Endothelial cell (in vitro differentiated cells): ENCODE data around the gene RTCA. TPM values are rescaled to one million over a fixed set of nuclear protein-coding genes. Genes with fewer than 3 reads are reported as not detected.
"Not testable (repeated sequence)": the region's sequence is repeated elsewhere in the genome, so short reads cannot be mapped to it uniquely, and the experiment has no call there.

Experiments
- DNase-seq: peaks from one replicate; pipeline ENCODE4 v3.0.0; 2021; ENCODE audit warnings: low spot score
- H3K27ac Mint-ChIP-seq: one replicate; pipeline ENCODE4 v1.8.0; 2021; ENCODE audit warnings: mixed read lengths, inconsistent platforms; ENCODE audit not compliant: unreplicated experiment
- H3K27me3 Mint-ChIP-seq: one replicate; pipeline ENCODE4 v1.8.0; 2021; ENCODE audit warnings: mild to moderate bottlenecking, moderate library complexity, mixed read lengths, inconsistent platforms; ENCODE audit not compliant: unreplicated experiment
- H3K36me3 Mint-ChIP-seq: one replicate; pipeline ENCODE4 v1.8.0; 2021; ENCODE audit warnings: mild to moderate bottlenecking, low read depth, mixed read lengths, inconsistent platforms; ENCODE audit not compliant: unreplicated experiment
- H3K4me1 Mint-ChIP-seq: one replicate; pipeline ENCODE4 v1.8.0; 2021; ENCODE audit warnings: mild to moderate bottlenecking, mixed read lengths, inconsistent platforms; ENCODE audit not compliant: unreplicated experiment
- H3K4me3 Mint-ChIP-seq: one replicate; pipeline ENCODE4 v1.8.0; 2021; ENCODE audit warnings: mild to moderate bottlenecking, mixed read lengths, inconsistent platforms; ENCODE audit not compliant: unreplicated experiment
- H3K9me3 Mint-ChIP-seq: one replicate; pipeline ENCODE4 v1.8.0; 2021; ENCODE audit warnings: mixed read lengths, inconsistent platforms; ENCODE audit not compliant: unreplicated experiment
- total RNA-seq: library from RNA; stranded (reverse); fragmentation: NEBNext Ultra II Directional; extraction: Animal tissue kit (Norgen Biotek cat#: 25700); gene quantifications from one replicate; pipeline ENCODE4 v1.2.1, GENCODE V29; 2021; ENCODE audit not compliant: unreplicated experiment
- TF ChIP-seq, protein P1 (sequence below): fragments of 200-600 bp; sonication (generic); IDR thresholded peaks from one replicate; pipeline ENCODE4 v1.5.0; 2021; ENCODE audit warnings: antibody characterized with exemption; ENCODE audit not compliant: unreplicated experiment

RTCA gene
- total RNA-seq, 1 donor from 2014 or later = 46.3 TPM

DNA sequence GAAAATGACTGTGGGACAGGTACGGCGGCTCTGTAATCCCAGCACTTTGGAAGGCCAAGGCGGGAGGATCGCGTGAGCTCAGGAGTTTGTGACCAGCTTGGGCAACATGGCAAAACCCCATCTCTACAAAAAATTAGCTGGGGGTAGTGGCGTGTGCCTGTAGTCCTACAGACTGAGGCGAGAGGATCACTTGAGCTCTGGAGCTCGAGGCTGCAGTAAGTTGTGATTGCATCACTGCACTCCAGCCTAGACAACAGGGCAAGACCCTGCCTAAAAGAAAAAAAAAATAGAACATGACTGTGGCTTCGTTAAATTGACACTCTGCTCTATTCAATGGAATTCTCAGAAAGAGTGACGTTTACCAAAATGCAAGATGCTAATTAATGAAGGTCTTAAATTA lies 12.5 kb upstream of the RTCA start:
- no peak for DNase-seq
- H3K36me3 Mint-ChIP-seq = no peaks in the 10 kb centered on the region
- H3K27me3 Mint-ChIP-seq = no peaks in the 10 kb centered on the region
- TF ChIP-seq, protein P1, sequence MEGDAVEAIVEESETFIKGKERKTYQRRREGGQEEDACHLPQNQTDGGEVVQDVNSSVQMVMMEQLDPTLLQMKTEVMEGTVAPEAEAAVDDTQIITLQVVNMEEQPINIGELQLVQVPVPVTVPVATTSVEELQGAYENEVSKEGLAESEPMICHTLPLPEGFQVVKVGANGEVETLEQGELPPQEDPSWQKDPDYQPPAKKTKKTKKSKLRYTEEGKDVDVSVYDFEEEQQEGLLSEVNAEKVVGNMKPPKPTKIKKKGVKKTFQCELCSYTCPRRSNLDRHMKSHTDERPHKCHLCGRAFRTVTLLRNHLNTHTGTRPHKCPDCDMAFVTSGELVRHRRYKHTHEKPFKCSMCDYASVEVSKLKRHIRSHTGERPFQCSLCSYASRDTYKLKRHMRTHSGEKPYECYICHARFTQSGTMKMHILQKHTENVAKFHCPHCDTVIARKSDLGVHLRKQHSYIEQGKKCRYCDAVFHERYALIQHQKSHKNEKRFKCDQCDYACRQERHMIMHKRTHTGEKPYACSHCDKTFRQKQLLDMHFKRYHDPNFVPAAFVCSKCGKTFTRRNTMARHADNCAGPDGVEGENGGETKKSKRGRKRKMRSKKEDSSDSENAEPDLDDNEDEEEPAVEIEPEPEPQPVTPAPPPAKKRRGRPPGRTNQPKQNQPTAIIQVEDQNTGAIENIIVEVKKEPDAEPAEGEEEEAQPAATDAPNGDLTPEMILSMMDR = no peak
- no peak overlapping the region for H3K27ac Mint-ChIP-seq
- H3K9me3 Mint-ChIP-seq = no peaks in the 10 kb centered on the region
- no peaks in the 10 kb centered on the region for H3K4me1 Mint-ChIP-seq
- H3K4me3 Mint-ChIP-seq = no peak overlapping the region

DNA sequence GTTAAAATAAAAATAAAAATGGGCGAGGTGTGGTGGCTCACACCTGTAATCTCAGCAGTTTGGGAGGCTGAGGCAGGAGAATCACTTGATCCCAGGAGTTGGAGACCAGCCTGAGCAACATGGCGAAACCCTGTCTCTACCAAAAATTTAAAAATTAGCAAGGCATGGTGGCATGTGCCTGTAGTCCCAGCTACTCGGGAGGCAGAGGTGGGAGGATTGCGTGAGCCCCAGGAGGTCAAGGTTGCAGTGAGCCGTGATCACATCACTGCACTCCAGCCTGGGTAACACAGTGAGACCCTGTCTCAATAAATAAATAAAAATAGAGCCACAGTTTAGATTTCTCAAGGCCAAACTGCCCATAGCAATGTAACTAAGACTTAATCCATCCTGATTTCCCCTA lies 9.7 kb upstream of the RTCA start:
- DNase-seq, H3K27me3 Mint-ChIP-seq, H3K4me3 Mint-ChIP-seq, H3K4me1 Mint-ChIP-seq, H3K9me3 Mint-ChIP-seq, H3K27ac Mint-ChIP-seq, H3K36me3 Mint-ChIP-seq: not testable (repeated sequence)

DNA sequence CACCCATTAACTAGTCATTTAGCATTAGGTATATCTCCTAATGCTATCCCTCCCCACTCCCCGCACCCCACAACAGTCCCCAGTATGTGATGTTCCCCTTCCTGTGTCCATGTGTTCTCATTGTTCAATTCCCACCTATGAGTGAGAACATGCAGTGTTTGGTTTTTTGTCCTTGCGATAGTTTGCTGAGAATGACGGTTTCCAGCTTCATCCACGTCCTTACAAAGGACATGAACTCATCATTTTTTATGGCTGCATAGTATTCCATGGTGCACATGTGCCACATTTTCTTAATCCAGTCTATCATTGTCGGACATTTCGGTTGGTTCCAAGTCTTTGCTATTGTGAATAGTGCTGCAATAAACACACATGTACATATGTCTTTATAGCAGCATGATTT lies 7.6 kb upstream of the RTCA start:
- H3K27ac Mint-ChIP-seq, H3K36me3 Mint-ChIP-seq, H3K4me1 Mint-ChIP-seq, DNase-seq, H3K4me3 Mint-ChIP-seq, H3K9me3 Mint-ChIP-seq, H3K27me3 Mint-ChIP-seq: not testable (repeated sequence)

DNA sequence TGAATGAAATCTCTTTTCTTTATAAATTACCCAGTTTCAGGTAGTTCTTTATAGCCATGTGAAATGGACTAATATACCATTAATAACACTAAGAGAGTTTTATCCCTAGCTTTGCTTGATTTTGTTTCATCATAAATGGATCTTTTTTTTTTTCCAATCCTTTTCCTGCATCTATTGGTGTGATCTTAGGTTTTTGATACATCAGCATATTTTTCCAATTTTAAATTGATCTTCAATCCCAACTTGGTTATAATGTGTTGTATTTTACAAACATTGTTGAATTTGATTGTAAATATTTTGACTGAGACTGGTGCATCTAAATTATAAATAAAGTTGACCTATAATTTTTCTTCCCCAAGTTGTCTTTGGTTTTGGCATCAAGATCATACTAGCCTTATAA lies 4.3 kb upstream of the RTCA start:
- H3K27me3 Mint-ChIP-seq = peaks cover 10% of the 10 kb centered on the region
- no peak overlapping the region for H3K4me3 Mint-ChIP-seq
- no peaks in the 10 kb centered on the region for H3K9me3 Mint-ChIP-seq
- no peak for DNase-seq
- H3K4me1 Mint-ChIP-seq = peaks cover 12% of the 10 kb centered on the region
- H3K36me3 Mint-ChIP-seq = peaks cover 15% of the 10 kb centered on the region
- TF ChIP-seq, protein P1 = no peak
- H3K27ac Mint-ChIP-seq = no peak overlapping the region

DNA sequence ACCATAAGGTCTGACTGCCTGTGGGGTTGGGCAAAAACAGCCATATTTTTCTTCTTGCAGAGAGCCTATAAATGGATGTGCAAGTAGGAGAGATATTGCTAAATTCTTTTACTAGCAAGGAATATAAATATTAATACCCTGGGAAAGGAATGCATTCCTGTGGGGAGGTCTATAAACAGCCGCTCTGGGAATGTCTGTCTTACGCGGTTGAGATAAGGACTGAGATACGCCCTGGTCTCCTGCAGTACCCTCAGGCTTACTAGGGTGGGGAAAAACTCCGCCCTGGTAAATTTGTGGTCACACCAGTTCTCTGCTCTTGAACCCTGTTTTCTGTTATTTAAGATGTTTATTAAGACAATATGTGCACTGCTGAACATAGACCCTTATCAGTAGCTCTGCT lies 1.9 kb upstream of the RTCA start:
- Mint-ChIP-seq H3K27me3 (peaks cover 10% of the 10 kb centered on the region), H3K36me3 (peaks cover 22% of the 10 kb centered on the region), H3K4me1 (peaks cover 12% of the 10 kb centered on the region), H3K4me3 (peak overlapping the region; percentile 79)
- H3K27ac Mint-ChIP-seq, DNase-seq, H3K9me3 Mint-ChIP-seq: not testable (repeated sequence)

DNA sequence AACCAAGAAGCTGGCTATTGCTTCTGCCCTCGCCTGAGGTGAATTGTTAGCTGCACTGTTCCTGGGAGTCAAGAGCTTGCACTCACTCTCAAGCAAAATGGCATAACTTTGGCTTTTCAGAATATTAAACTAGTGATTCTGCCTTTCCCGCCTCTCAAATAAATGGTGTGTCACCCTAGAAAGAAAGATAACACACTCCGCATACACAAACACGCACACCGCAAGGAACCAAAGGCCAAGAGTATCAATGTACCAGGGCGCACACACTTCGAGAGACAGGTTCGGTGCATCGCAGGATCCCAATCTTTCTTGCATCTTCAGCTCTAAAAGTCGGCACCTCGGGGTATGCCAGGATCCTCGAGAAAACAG lies 470 bp upstream of the RTCA start:
- DNase-seq = no peak
- Mint-ChIP-seq H3K27me3 (peaks cover 10% of the 10 kb centered on the region), H3K4me1 (peaks cover 15% of the 10 kb centered on the region), H3K36me3 (peaks cover 27% of the 10 kb centered on the region), H3K9me3 (no peaks in the 10 kb centered on the region), H3K27ac (peak overlapping the region; percentile 94), H3K4me3 (peak overlapping the region; percentile 99)
- TF ChIP-seq, protein P1 = no peak

DNA sequence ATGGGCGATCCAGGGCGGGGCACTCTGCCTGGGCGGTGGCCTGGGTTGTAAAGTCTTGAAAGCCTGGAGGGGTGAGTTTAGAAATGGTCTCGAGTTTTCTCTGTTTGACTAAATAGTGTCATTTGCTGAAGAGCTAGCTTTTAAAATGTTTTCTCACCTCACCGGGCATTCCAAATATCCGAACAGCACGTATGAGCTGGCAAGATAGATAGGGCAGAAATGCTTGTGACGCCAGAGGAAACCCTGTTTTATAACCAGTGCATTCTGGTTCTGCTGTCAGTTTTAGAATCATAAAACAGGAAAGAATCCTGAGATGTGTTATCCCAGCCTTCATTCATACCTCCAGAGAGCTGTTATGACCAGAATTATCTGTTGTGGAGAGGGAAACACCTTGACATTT lies 725 bp downstream of the RTCA start:
- peak overlapping the region; percentile 94 for H3K27ac Mint-ChIP-seq
- TF ChIP-seq, protein P1 = no peak
- peaks cover 15% of the 10 kb centered on the region for H3K4me1 Mint-ChIP-seq
- DNase-seq = no peak
- H3K4me3 Mint-ChIP-seq = peak overlapping the region; percentile 99
- H3K27me3 Mint-ChIP-seq = peaks cover 10% of the 10 kb centered on the region
- peaks cover 31% of the 10 kb centered on the region for H3K36me3 Mint-ChIP-seq
- no peaks in the 10 kb centered on the region for H3K9me3 Mint-ChIP-seq
